Caco-2 (cell line): ENCODE measurements around the gene NEGR1. TPM values are rescaled to one million over a fixed set of nuclear protein-coding genes. Genes with fewer than 3 reads are reported as not detected.

ENCODE experiments used
- BruUV-seq: library from RNA; stranded (reverse); fragments of 400-500 nt; replicated peaks from 2 replicates; lab custom pipeline; 2021; lab: Mats Ljungman, UMichigan
- CTCF ChIA-PET: fragments of 300-600 bp; sonication (Branson Sonifier 250); formaldehyde crosslinking; loops from one replicate; lab custom pipeline; 2022; ENCODE audit warnings: antibody characterized with exemption; lab: Charles Lee
- POLR2A ChIA-PET: fragments of 300-600 bp; sonication (Branson Sonifier 250); formaldehyde crosslinking; loops from one replicate; lab custom pipeline; 2022; ENCODE audit warnings: antibody characterized with exemption; lab: Charles Lee
- DNase-seq, 2 experiments: peaks; one replicate each; pipeline versions ENCODE4 v3.0.0 to v3.0.0-alpha.2; 2020 to 2022
- H3K27me3 ChIP-seq: replicated peaks from 2 replicates; pipeline ENCODE4 v1.6.0; 2011; ENCODE audit warnings: low read length; ENCODE audit not compliant: control insufficient read depth, insufficient read depth
- H3K36me3 ChIP-seq: 2 replicates; pipeline ENCODE4 v1.5.1; 2011; ENCODE audit warnings: low read length; ENCODE audit not compliant: control insufficient read depth, insufficient read depth
- H3K4me1 ChIP-seq: fragments of 250-450 bp; sonication (Bioruptor Pico); 2 replicates; pipeline ENCODE4 v1.5.1; 2020; ENCODE audit warnings: mild to moderate bottlenecking
- H3K4me3 ChIP-seq: 2 replicates; pipeline ENCODE4 v1.5.1; 2011; ENCODE audit warnings: low read depth, mild to moderate bottlenecking, control low read depth, low read length
- H3K9me3 ChIP-seq: fragments of 250-450 bp; sonication (Bioruptor Pico); 2 replicates; pipeline ENCODE4 v1.5.1; 2020; ENCODE audit warnings: mild to moderate bottlenecking, moderate library complexity
- H3K27ac Mint-ChIP-seq: one replicate; pipeline ENCODE4 v1.8.0; 2022; ENCODE audit warnings: mixed read lengths; ENCODE audit not compliant: unreplicated experiment
- H3K27me3 Mint-ChIP-seq: one replicate; pipeline ENCODE4 v1.8.0; 2022; ENCODE audit warnings: mixed read lengths; ENCODE audit not compliant: insufficient read depth, unreplicated experiment
- H3K36me3 Mint-ChIP-seq: one replicate; pipeline ENCODE4 v1.8.0; 2022; ENCODE audit warnings: mild to moderate bottlenecking, mixed read lengths; ENCODE audit not compliant: insufficient read depth, unreplicated experiment
- H3K4me1 Mint-ChIP-seq: one replicate; pipeline ENCODE4 v1.8.0; 2022; ENCODE audit warnings: low read depth, mixed read lengths; ENCODE audit not compliant: unreplicated experiment
- H3K4me3 Mint-ChIP-seq: one replicate; pipeline ENCODE4 v1.8.0; 2022; ENCODE audit warnings: mild to moderate bottlenecking, moderate library complexity, mixed read lengths; ENCODE audit not compliant: unreplicated experiment
- H3K9me3 Mint-ChIP-seq: one replicate; pipeline ENCODE4 v1.8.0; 2022; ENCODE audit warnings: mixed read lengths; ENCODE audit not compliant: unreplicated experiment
- CTCF ChIP-seq, 2 experiments: fragments of 200-600 bp in 1 of 2; IDR thresholded peaks; 1 replicate in 1 of 2; 2 replicates in 1 of 2; pipeline versions ENCODE4 v1.5.1 to v1.8.0; 2011 to 2022; ENCODE audit warnings: antibody characterized with exemption in 1 of 2, control low read depth in 1 of 2, inconsistent platforms in 1 of 2, low read depth in 1 of 2, low read length in 1 of 2, mild to moderate bottlenecking in 1 of 2, moderate library complexity in 1 of 2; ENCODE audit not compliant: insufficient read depth in 1 of 2, severe bottlenecking in 1 of 2, unreplicated experiment in 1 of 2
- intact Hi-C: fragments of 100-400 bp; cut with micrococcal nuclease; formaldehyde crosslinking; loops from one replicate; pipeline ENCODE4 v1.10.0; 2022; ENCODE audit not compliant: unreplicated experiment
- total RNA-seq: library from RNA; stranded (reverse); gene quantifications from 2 replicates; pipeline ENCODE4 v1.2.3, GENCODE V29; 2022

Gene NEGR1
- total RNA-seq, 1 experiment from 2014 or later: not detected

DNA sequence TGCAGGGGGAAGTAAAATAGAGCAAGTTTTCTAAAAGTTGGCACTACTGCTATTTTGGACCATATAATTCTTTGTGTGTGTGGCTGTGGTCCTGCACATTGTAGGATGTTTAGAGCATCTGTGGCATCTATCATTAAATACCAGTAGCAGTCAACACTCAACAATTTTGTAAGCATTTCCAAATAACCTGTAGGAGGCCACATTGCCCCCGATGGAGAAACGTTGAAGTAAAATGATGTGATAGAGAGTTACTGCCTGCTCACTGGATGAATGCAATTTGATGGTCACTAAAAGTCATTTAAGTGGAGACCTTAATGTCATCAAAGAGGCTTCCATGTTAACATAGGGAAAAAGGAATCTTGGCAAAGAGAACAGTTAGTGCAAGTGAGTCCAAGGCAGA is 560.8 kb downstream of the NEGR1 start:
- H3K4me1 ChIP-seq: no peaks in the 10 kb centered on the region
- Mint-ChIP-seq H3K4me3 (no peak overlapping the region), H3K9me3 (no peaks in the 10 kb centered on the region), H3K4me1 (no peaks in the 10 kb centered on the region), H3K27ac (no peak overlapping the region), H3K36me3 (no peaks in the 10 kb centered on the region), H3K27me3 (no peaks in the 10 kb centered on the region)
- H3K4me3 ChIP-seq: no peak overlapping the region
- no peaks in the 10 kb centered on the region for H3K27me3 ChIP-seq
- CTCF ChIA-PET: no interaction called here
- no peak for DNase-seq
- intact Hi-C loops: no loop called here
- no peaks in the 10 kb centered on the region for H3K9me3 ChIP-seq
- no TSS peak for BruUV-seq
- TF ChIP-seq CTCF (IDR thresholded peaks at IDR 0.05; ENCODE audit: insufficient read depth in 1 of 2, low read depth in 1 of 2, low read length in 1 of 2, severe bottlenecking in 1 of 2, unreplicated experiment in 1 of 2): no peak
- POLR2A ChIA-PET: no interaction called here
- H3K36me3 ChIP-seq: no peaks in the 10 kb centered on the region

GRCh38 chr1:71719330-71719729 is 563.0 kb downstream of the NEGR1 start:
- Histone ChIP-seq H3K27me3 (no peaks in the 10 kb centered on the region), H3K4me3 (no peak overlapping the region), H3K9me3 (no peaks in the 10 kb centered on the region), H3K4me1 (no peaks in the 10 kb centered on the region), H3K36me3 (no peaks in the 10 kb centered on the region)
- TF ChIP-seq CTCF (IDR thresholded peaks at IDR 0.05; ENCODE audit: insufficient read depth in 1 of 2, low read depth in 1 of 2, low read length in 1 of 2, severe bottlenecking in 1 of 2, unreplicated experiment in 1 of 2): no peak
- intact Hi-C loops: no loop called here
- Mint-ChIP-seq H3K27me3 (no peaks in the 10 kb centered on the region), H3K9me3 (no peaks in the 10 kb centered on the region), H3K27ac (no peak overlapping the region), H3K36me3 (no peaks in the 10 kb centered on the region), H3K4me1 (no peaks in the 10 kb centered on the region), H3K4me3 (no peak overlapping the region)
- DNase-seq: no peak
- ChIA-PET CTCF (no interaction called here), POLR2A (no interaction called here)
- no TSS peak for BruUV-seq

GRCh38 chr1:71717186-71717585 is 565.2 kb downstream of the NEGR1 start:
- Mint-ChIP-seq H3K27ac (no peak overlapping the region), H3K36me3 (no peaks in the 10 kb centered on the region), H3K9me3 (no peaks in the 10 kb centered on the region), H3K4me1 (no peaks in the 10 kb centered on the region), H3K27me3 (no peaks in the 10 kb centered on the region), H3K4me3 (no peak overlapping the region)
- H3K36me3 ChIP-seq: no peaks in the 10 kb centered on the region
- intact Hi-C loops: no loop called here
- TF ChIP-seq CTCF (IDR thresholded peaks at IDR 0.05; ENCODE audit: insufficient read depth in 1 of 2, low read depth in 1 of 2, low read length in 1 of 2, severe bottlenecking in 1 of 2, unreplicated experiment in 1 of 2): no peak
- no peak overlapping the region for H3K4me3 ChIP-seq
- ChIA-PET CTCF (no interaction called here), POLR2A (no interaction called here)
- H3K4me1 ChIP-seq: no peaks in the 10 kb centered on the region
- H3K27me3 ChIP-seq: no peaks in the 10 kb centered on the region
- BruUV-seq: no TSS peak
- no peaks in the 10 kb centered on the region for H3K9me3 ChIP-seq
- DNase-seq: no peak
